CD14-positive monocyte (primary cell): Measurements from ENCODE around the gene DLG4. TPM values are rescaled to one million over a fixed set of nuclear protein-coding genes. Genes with fewer than 3 reads are reported as not detected.

ENCODE experiments used
- DNase-seq, 3 donors: peaks; one replicate each; pipeline ENCODE4 v3.0.0-alpha.2; 2011 to 2022
- H2AFZ ChIP-seq: 2 replicates; pipeline ENCODE4 v1.6.0; 2012; ENCODE audit warnings: mild to moderate bottlenecking, low read depth, low read length, inconsistent platforms; ENCODE audit not compliant: insufficient read depth, poor library complexity, severe bottlenecking
- H3K27ac ChIP-seq, 2 donors: 1 replicate in 1 of 2; 2 replicates in 1 of 2; pipeline ENCODE4 v1.5.1; 2012 to 2013; ENCODE audit warnings: low read length in 2 of 2, control low read depth in 1 of 2, inconsistent platforms in 1 of 2, low read depth in 1 of 2, mild to moderate bottlenecking in 1 of 2
- H3K27me3 ChIP-seq, 2 donors: one replicate each; pipeline versions ENCODE4 v1.6.0 to v1.6.1; 2011 to 2013; ENCODE audit warnings: low read length in 2 of 2; ENCODE audit not compliant: control insufficient read depth in 2 of 2, insufficient read depth in 2 of 2
- H3K36me3 ChIP-seq, 2 donors: replicated peaks in 1 of 2; 1 replicate in 1 of 2; 2 replicates in 1 of 2; pipeline versions ENCODE4 v1.5.1 to v1.6.1; 2012 to 2013; ENCODE audit warnings: low read length in 2 of 2, control low read depth in 1 of 2, inconsistent platforms in 1 of 2, mild to moderate bottlenecking in 1 of 2; ENCODE audit not compliant: insufficient read depth in 2 of 2, control insufficient read depth in 1 of 2
- H3K4me1 ChIP-seq, 2 donors: 1 replicate in 1 of 2; 2 replicates in 1 of 2; pipeline versions ENCODE4 v1.5.1 to v1.6.1; 2012 to 2013; ENCODE audit warnings: low read length in 2 of 2, control low read depth in 1 of 2, inconsistent platforms in 1 of 2, mild to moderate bottlenecking in 1 of 2, moderate library complexity in 1 of 2; ENCODE audit not compliant: insufficient read depth in 2 of 2, control insufficient read depth in 1 of 2
- H3K4me2 ChIP-seq: replicated peaks from 2 replicates; pipeline ENCODE3; 2012; ENCODE audit warnings: low read length, moderate library complexity, mild to moderate bottlenecking; ENCODE audit not compliant: poor library complexity, severe bottlenecking; ENCODE audit errors: extremely low read depth
- H3K4me3 ChIP-seq, 3 experiments: fragments of 200-600 bp in 1 of 3; sonication (generic) in 1 of 3; replicated peaks in 1 of 3; 1 replicate in 2 of 3; 2 replicates in 1 of 3; pipeline ENCODE4 v1.5.1; 2011 to 2013; ENCODE audit warnings: low read length in 3 of 3, mild to moderate bottlenecking in 3 of 3, control low read depth in 2 of 3, low read depth in 2 of 3, inconsistent platforms in 1 of 3, moderate library complexity in 1 of 3
- H3K79me2 ChIP-seq: 2 replicates; pipeline ENCODE4 v1.6.0; 2012; ENCODE audit warnings: mild to moderate bottlenecking, control low read depth, inconsistent platforms, low read length, moderate library complexity; ENCODE audit not compliant: insufficient read depth
- H3K9ac ChIP-seq: 2 replicates; pipeline ENCODE4 v1.6.0; 2017; ENCODE audit warnings: low read length, mild to moderate bottlenecking; ENCODE audit not compliant: insufficient read depth, poor library complexity, severe bottlenecking
- H3K9me3 ChIP-seq, 2 donors: replicated peaks in 1 of 2; 1 replicate in 1 of 2; 2 replicates in 1 of 2; pipeline versions ENCODE4 v1.5.1 to v1.6.1; 2012 to 2013; ENCODE audit warnings: low read length in 2 of 2, control low read depth in 1 of 2; ENCODE audit not compliant: control insufficient read depth in 1 of 2, insufficient read depth in 1 of 2
- H4K20me1 ChIP-seq: 2 replicates; pipeline ENCODE4 v1.6.0; 2012; ENCODE audit warnings: mild to moderate bottlenecking, low read length, control low read depth, moderate library complexity; ENCODE audit not compliant: insufficient read depth
- H3K27ac Mint-ChIP-seq, 7 donors: one replicate each; pipeline ENCODE4 v1.8.0; 2020; ENCODE audit warnings: mild to moderate bottlenecking in 7 of 7, mixed read lengths in 7 of 7, moderate library complexity in 6 of 7, inconsistent platforms in 2 of 7
- H3K27me3 Mint-ChIP-seq, 3 donors: one replicate each; pipeline ENCODE4 v1.8.0; 2021 to 2022; ENCODE audit warnings: low read depth in 3 of 3, mild to moderate bottlenecking in 3 of 3, mixed read lengths in 3 of 3, moderate library complexity in 3 of 3, inconsistent platforms in 1 of 3
- H3K36me3 Mint-ChIP-seq, 2 donors: one replicate each; pipeline ENCODE4 v1.8.0; 2020; ENCODE audit warnings: mixed read lengths in 2 of 2, inconsistent platforms in 1 of 2, mild to moderate bottlenecking in 1 of 2
- H3K4me1 Mint-ChIP-seq: one replicate; pipeline ENCODE4 v1.8.0; 2020; ENCODE audit warnings: mild to moderate bottlenecking, mixed read lengths
- H3K4me3 Mint-ChIP-seq, 2 donors: one replicate each; pipeline ENCODE4 v1.8.0; 2020; ENCODE audit warnings: mild to moderate bottlenecking in 2 of 2, mixed read lengths in 2 of 2, moderate library complexity in 1 of 2
- H3K9me3 Mint-ChIP-seq, 7 donors: one replicate each; pipeline ENCODE4 v1.8.0; 2020 to 2022; ENCODE audit warnings: mixed read lengths in 7 of 7, mild to moderate bottlenecking in 6 of 7, moderate library complexity in 6 of 7, inconsistent platforms in 2 of 7
- WGBS: methylation state at CpG from one replicate; pipeline ENCODE4 v1.1.5; 2013; ENCODE audit warnings: missing lambda C conversion rate; ENCODE audit not compliant: insufficient coverage; 5-methylcytosine and 5-hydroxymethylcytosine counted together
- intact Hi-C, 2 donors: fragments of 100-400 bp; cut with micrococcal nuclease; formaldehyde crosslinking; loops; one replicate each; pipeline versions ENCODE4 v1.15.0 to v1.15.1; 2023
- polyA plus RNA-seq, 3 donors: library from polyadenylated mRNA; depleted of rRNA in 1 of 3; unstranded in 2 of 3; stranded (reverse) in 1 of 3; fragments of 300-500 nt in 2 of 3; fragments of >200 nt in 1 of 3; fragmentation: Illumina TruSeq in 2 of 3; gene quantifications; 1 replicate in 2 of 3; 2 replicates in 1 of 3; pipeline ENCODE4 v1.2.3, GENCODE V29; 2012 to 2021
- TF ChIP-seq, protein P1 (sequence below): fragments of 200-600 bp; IDR thresholded peaks from one replicate; pipeline ENCODE4 v1.8.0; 2022; ENCODE audit warnings: antibody characterized with exemption, mild to moderate bottlenecking

Gene DLG4
- polyA plus RNA-seq, 3 donors = 0.37 to 42.6 (median 0.39) TPM

DNA sequence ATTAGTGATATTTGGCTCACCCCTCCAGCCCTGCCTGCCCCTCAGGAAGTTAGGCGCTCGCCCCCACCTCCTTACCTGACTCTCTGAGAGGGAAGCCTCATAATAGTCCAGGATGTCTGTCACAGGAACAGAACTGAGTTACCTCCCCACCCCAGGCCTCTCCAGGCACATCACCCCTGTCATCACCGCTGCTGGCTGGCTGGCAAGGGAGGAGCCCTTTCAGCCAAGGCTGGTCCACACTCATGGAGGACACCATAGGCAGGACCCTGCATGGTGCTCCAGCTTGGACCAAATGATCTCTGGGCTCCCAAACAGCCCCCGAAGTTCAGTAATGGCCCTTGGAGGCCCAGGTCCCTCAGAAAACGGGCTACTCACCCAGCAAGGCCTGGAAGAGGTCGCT lies 1.5 kb downstream of the DLG4 start:
- peak overlapping the region in 5 of 7 donors; percentile 23 to 91 (median 86) for H3K27ac Mint-ChIP-seq
- H3K4me1 Mint-ChIP-seq = peaks cover 76% of the 10 kb centered on the region
- Histone ChIP-seq H4K20me1 (peaks cover 47% of the 10 kb centered on the region), H3K36me3 (peaks cover 16 to 18% of the 10 kb centered on the region in 2 donors), H3K27me3 (no peaks in the 10 kb centered on the region), H3K79me2 (peaks cover 57% of the 10 kb centered on the region), H3K9me3 (no peaks in the 10 kb centered on the region), H2AFZ (peak overlapping the region; percentile 74), H3K4me1 (peaks cover 72 to 81% of the 10 kb centered on the region in 2 donors), H3K27ac (peak overlapping the region; percentile 14 to 65), H3K4me2 (peak overlapping the region; percentile 90), H3K9ac (no peak overlapping the region), H3K4me3 (peak overlapping the region in 2 of 3 experiments; percentile 47 to 81)
- intact Hi-C loops = loop anchor here in 1 of 2 donors (5.0 to 10.0 kb wide), 2 partner anchors 34 to 187 kb away; partner anchors contain the start of genes CTDNEP1, ELP5, NLGN2 and TMEM256
- H3K9me3 Mint-ChIP-seq = peaks cover 0 to 2% (median 0%) of the 10 kb centered on the region in 7 donors
- DNase-seq = no peak
- peak overlapping the region; percentile 80 to 89 for H3K4me3 Mint-ChIP-seq
- 70% methylated on average over 6 of the region's 6 CpGs for WGBS
- peaks cover 18 to 27% of the 10 kb centered on the region in 2 donors for H3K36me3 Mint-ChIP-seq
- peaks cover 0 to 10% (median 2%) of the 10 kb centered on the region in 3 donors for H3K27me3 Mint-ChIP-seq
- TF ChIP-seq, protein P1, sequence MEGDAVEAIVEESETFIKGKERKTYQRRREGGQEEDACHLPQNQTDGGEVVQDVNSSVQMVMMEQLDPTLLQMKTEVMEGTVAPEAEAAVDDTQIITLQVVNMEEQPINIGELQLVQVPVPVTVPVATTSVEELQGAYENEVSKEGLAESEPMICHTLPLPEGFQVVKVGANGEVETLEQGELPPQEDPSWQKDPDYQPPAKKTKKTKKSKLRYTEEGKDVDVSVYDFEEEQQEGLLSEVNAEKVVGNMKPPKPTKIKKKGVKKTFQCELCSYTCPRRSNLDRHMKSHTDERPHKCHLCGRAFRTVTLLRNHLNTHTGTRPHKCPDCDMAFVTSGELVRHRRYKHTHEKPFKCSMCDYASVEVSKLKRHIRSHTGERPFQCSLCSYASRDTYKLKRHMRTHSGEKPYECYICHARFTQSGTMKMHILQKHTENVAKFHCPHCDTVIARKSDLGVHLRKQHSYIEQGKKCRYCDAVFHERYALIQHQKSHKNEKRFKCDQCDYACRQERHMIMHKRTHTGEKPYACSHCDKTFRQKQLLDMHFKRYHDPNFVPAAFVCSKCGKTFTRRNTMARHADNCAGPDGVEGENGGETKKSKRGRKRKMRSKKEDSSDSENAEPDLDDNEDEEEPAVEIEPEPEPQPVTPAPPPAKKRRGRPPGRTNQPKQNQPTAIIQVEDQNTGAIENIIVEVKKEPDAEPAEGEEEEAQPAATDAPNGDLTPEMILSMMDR = no peak

DNA sequence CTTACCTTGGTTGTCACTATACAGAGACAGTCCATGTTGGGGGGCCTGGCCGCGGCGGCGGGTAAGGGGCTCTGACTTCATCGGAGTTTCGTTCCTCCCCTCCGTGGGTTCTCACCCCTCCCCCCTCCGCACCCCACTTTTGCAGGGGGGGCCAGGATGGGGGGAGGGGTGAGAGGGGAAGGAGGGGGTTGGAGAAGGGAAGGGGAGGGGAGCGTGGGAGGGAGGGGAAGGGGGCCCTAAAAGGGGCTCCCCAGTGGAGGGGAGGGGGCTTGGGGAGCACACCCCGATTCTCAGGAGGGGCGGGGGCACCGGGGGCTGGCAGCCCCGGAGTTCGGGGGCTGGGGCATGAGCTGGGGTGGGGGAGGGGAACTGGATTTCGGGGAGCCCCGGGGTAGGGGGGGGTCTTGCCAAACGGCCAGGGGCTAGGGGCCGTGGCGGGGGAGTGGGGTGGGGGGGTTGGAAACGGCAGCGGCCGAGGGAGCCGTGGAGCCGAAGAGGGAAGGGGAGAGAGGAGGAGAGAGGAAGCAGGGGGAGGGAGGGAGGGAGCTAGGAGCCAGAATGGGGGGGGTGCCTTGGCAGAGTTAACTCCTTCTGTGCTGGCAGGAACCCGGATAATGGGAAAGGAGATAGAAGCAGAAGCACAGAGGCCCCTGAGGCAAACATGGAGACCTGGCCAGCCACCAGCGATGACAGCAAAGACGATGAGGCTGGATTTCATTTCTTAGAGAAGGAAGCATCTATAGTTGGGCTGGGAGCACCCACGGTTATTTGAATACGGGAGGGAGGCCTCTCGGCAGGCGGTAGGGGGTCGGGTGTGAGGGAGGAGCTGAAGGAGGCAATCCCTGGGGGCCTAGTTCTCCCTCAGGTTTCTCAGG lies 2.3 kb downstream of the DLG4 start:
- Histone ChIP-seq H3K4me1 (peaks cover 72 to 81% of the 10 kb centered on the region in 2 donors), H3K4me2 (peak overlapping the region; percentile 90), H3K9ac (peak overlapping the region; percentile 45), H3K79me2 (peaks cover 59% of the 10 kb centered on the region), H2AFZ (peak overlapping the region; percentile 74), H3K4me3 (peak overlapping the region; percentile 41 to 81 (median 47)), H3K9me3 (no peaks in the 10 kb centered on the region), H3K27ac (peak overlapping the region; percentile 14 to 65), H4K20me1 (peaks cover 52% of the 10 kb centered on the region), H3K36me3 (peaks cover 7 to 10% of the 10 kb centered on the region in 2 donors), H3K27me3 (no peaks in the 10 kb centered on the region)
- peaks cover 78% of the 10 kb centered on the region for H3K4me1 Mint-ChIP-seq
- peaks cover 0 to 10% (median 2%) of the 10 kb centered on the region in 3 donors for H3K27me3 Mint-ChIP-seq
- peak; percentile 32 to 48 (median 35) for DNase-seq
- intact Hi-C loops = loop anchor here in 1 of 2 donors (5.0 to 10.0 kb wide), 2 partner anchors 35 to 187 kb away; partner anchors contain the start of genes CTDNEP1, ELP5, NLGN2 and TMEM256
- H3K36me3 Mint-ChIP-seq = peaks cover 11 to 19% of the 10 kb centered on the region in 2 donors
- peak overlapping the region; percentile 23 to 97 (median 88) for H3K27ac Mint-ChIP-seq
- H3K4me3 Mint-ChIP-seq = peak overlapping the region; percentile 80 to 89
- peaks cover 0 to 2% (median 0%) of the 10 kb centered on the region in 7 donors for H3K9me3 Mint-ChIP-seq
- 0% methylated on average over 13 of the region's 32 CpGs for WGBS
- TF ChIP-seq, protein P1 = no peak
